ENCODE results near the gene PMPCA.

DNA sequence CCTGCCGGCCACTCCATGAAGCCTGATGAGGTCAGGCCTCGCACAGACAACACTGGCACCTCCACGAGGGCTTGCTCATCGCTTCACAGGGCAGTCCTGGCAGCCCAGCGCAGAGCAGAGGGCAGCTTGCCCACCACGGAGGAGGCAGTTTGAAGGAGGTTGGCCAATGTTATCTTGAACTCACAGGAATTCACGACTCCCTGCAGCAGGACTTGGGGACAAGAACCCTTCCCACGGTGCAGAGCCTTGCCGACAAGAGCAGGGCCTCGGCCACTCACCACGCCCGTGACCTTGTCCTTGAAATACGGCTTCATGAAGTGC is 15.5 kb upstream of the PMPCA start:
- TF ChIP-seq, protein P1, sequence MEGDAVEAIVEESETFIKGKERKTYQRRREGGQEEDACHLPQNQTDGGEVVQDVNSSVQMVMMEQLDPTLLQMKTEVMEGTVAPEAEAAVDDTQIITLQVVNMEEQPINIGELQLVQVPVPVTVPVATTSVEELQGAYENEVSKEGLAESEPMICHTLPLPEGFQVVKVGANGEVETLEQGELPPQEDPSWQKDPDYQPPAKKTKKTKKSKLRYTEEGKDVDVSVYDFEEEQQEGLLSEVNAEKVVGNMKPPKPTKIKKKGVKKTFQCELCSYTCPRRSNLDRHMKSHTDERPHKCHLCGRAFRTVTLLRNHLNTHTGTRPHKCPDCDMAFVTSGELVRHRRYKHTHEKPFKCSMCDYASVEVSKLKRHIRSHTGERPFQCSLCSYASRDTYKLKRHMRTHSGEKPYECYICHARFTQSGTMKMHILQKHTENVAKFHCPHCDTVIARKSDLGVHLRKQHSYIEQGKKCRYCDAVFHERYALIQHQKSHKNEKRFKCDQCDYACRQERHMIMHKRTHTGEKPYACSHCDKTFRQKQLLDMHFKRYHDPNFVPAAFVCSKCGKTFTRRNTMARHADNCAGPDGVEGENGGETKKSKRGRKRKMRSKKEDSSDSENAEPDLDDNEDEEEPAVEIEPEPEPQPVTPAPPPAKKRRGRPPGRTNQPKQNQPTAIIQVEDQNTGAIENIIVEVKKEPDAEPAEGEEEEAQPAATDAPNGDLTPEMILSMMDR (IDR thresholded peaks at IDR 0.05) = no peak
- TF ChIP-seq POLR2A (IDR thresholded peaks at IDR 0.05) (no peak), POLR2AphosphoS5 (IDR thresholded peaks at IDR 0.05) (no peak), EP300 (IDR thresholded peaks at IDR 0.05) (no peak)
